ENCODE results near the gene PRMT6.
"Not testable (repeated sequence)": the region's sequence is repeated elsewhere in the genome, so short reads cannot be mapped to it uniquely, and the experiment has no call there.

The PRMT6 gene

GRCh38 chr1:107056426-107057196 lies at the start of gene PRMT6:
PRMT6 (plus strand) TSS chr1:107056674; CDS start chr1:107056716, 42 bp downstream.
- DNase-seq, result peak; percentile 86

DNA sequence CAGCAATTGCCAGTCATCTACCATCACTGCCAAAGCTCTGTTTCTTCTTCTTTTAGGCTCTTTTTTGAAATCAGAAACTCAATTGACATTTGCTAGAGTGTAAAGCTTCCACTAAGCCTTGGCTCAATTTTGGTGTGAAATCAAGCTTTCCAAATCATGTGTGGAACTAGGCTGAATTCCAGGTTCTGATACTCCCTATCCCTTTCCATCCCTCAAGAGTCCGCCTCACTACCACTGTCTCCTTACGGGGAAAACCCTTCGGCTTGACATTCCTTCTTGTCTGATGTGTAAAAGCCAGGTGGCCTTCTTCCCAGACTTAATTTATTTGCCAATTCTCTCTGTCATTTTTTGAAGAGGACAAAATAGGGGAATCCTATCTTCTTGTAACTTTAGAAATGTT lies 47.2 kb upstream of the PRMT6 start:
- no peak for DNase-seq

DNA sequence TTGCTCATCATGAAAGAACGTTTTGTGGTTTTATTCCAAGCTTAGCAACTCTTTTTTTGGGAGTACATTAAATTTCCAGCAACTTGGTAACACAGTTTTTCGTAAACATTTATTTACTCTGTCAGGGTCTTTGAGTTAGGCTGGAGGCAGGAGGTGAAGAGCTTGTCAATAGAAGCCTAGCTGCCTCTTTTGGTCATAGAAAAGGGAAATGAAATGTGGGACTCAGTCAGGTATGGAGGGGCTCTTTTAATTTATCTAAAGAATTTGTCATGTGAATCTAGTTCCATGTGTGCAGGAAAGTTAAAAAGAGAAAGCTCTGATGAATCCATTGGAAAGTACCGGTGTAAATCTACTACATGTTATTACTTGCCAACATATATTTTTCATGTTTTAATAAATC lies 45.9 kb upstream of the PRMT6 start:
- DNase-seq, result no peak

GRCh38 chr1:107016376-107016978 lies 40.0 kb upstream of the PRMT6 start:
- DNase-seq, result no peak

DNA sequence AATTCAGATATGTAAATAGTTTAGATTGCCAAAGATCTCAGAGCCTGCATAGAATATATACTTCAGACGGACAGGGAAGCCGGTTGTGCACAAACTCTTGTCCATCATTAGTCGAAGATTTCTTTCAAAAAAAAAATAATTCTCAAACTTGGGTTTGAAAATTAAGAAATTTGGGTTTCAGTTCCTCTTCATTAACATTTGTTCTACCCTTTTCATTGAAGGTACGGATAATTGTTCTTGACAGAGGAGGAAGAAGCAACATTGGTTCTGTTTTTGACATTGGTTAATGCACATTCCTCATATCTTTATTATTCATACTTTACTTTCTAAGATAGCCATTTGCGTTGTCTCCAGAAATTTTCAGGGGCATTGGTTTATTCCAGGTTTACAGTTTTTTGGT lies 38.0 kb upstream of the PRMT6 start:
- DNase-seq, result no peak

- no peak for DNase-seq
Measured at GRCh38 chr1:107019166-107019565, 37.3 kb upstream of the PRMT6 start.

DNA sequence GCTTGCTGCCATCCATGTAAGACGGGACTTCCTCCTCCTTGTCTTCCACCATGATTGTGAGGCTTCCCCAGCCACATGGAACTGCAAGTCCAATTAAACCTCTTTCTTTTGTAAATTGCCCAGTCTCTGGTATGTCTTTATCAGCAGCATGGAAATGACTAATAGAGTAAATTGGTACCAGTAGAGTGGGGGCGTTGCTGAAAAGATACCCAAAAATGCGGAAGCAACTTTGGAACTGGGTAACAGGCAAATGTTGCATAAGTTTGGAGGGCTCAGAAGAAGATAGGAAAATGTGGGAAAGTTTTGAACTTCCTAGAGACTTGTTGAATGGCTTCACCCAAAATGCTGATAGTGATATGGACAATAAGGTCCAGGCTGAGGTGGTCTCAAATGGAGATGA lies 17.6 kb upstream of the PRMT6 start:
- not testable (repeated sequence) for DNase-seq

DNA sequence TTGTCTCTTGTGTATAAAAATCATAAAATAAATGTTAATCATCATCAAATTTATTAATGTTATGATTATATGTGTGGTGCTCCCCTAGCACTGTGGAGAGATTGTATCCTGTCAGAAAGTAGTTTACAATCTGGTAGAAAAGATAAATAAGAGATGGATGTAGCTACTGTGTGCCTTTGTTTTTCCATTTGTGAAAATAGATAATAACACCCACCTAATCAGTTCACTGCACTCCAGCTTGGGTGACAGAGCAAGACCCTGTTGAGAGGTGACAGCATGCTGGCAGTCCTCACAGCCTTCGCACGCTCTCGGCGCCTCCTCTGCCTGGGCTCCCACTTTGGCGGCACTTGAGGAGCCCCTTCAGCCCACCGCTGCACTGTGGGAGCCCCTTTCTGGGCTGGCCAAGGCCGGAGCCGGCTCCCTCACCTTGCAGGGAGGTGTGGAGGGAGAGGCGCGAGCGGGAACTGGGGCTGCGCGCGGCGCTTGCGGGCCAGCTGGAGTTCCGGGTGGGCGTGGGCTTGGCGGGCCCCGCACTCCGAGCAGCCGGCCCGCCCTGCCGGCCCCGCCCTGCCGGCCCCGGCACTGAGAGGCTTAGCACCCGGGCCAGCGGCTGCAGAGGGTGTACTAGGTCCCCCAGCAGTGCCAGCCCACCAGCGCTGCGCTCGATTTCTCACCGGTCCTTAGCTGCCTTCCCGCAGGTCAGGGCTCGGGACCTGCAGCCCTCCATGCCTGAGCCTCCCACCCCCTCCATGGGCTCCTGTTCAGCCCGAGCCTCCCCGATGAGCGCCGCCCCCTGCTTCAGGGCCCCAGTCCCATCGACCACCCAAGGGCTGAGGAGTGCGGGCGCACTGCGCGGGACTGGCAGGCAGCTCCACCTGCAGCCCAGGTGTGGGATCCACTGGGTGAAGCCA lies 11.9 kb upstream of the PRMT6 start:
- not testable (repeated sequence) for DNase-seq

DNA sequence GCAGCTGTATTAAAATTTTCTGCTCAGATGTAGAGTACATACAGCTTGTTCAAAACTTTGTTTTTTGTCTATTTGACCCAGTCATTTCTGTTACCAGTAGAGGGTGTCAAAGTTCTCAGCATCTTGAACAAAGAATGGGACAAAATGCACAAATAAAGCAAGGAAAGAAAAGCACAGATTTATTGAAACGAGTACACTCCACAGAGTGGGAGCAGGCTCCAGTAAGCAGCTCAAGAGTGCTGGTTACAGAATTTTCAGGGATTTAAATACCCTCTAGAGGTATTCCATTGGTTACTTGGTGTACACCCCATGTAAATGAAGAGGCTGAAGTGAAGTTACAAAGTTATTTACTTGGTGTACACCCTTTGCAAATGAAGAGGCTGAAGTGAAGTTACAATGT lies 8.9 kb upstream of the PRMT6 start:
- no peak for DNase-seq

DNA sequence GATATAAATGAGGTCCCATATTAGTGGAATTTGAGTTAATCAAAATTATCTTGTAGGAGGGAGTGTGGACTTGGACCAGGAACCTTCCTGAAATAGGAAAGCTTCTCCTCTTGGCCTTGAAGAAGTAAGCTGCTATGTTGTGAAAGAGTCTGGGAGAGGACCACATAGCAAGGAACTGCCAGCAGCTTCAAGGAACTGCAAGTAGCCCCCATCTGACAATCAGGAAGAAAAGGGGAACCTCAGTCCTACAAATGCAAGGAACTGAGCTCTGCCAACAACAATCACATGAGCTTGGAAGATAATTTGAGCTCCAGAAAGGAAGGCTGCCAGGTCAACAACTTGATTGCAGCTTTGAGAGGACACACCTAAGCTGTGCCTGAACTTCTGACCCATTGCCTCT lies 8.2 kb upstream of the PRMT6 start:
- DNase-seq, result no peak

GRCh38 chr1:107051266-107051665 lies 5.2 kb upstream of the PRMT6 start:
- DNase-seq, result no peak

GRCh38 chr1:107055919-107056425 lies 502 bp upstream of the PRMT6 start:
- DNase-seq, result not testable (repeated sequence)

DNA sequence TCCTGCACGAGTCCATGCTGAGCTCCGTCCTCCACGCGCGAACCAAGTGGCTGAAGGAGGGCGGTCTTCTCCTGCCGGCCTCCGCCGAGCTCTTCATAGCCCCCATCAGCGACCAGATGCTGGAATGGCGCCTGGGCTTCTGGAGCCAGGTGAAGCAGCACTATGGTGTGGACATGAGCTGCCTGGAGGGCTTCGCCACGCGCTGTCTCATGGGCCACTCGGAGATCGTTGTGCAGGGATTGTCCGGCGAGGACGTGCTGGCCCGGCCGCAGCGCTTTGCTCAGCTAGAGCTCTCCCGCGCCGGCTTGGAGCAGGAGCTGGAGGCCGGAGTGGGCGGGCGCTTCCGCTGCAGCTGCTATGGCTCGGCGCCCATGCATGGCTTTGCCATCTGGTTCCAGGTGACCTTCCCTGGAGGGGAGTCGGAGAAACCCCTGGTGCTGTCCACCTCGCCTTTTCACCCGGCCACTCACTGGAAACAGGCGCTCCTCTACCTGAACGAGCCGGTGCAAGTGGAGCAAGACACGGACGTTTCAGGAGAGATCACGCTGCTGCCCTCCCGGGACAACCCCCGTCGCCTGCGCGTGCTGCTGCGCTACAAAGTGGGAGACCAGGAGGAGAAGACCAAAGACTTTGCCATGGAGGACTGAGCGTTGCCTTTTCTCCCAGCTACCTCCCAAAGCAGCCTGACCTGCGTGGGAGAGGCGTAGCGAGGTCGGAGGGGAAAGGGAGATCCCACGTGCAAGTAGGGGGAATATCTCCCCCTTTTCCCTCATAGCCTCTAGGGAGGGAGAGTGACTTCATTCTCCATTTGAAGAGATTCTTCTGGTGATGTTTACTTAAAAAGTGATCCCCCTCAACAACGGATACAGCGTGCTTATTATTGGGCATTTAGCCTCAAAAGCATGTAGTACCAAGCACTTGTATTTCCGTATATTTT lies 991 bp downstream of the PRMT6 start:
- DNase-seq, result peak; percentile 76

- DNase-seq, result no peak
Measured at GRCh38 chr1:107058245-107059032, 2.0 kb downstream of the PRMT6 start.

- no peak for DNase-seq
Measured at GRCh38 chr1:107061886-107062285, 5.4 kb downstream of the PRMT6 start.

DNA sequence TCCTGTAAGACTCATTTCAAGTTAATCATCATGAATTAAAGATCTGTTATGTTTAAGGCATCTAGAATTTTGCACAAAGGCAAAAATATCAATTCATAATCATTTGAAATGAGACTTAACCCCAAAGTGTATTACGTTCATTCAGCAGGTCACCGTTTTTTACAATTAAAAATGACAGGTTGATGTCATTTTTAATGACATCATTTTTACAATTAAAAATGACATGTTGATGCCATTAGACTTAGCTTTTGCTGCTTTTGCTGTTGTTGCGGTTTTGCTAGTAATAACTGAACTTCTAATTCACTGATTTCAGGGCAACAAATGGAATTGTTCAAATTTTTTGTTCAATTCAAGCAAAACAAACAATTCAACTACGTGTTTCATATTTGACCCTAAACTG lies 17.0 kb downstream of the PRMT6 start:
- DNase-seq, result no peak

- DNase-seq, result no peak
Measured at GRCh38 chr1:107076841-107077240, 20.4 kb downstream of the PRMT6 start.

- DNase-seq, result no peak
Measured at GRCh38 chr1:107079249-107079648, 22.8 kb downstream of the PRMT6 start.

GRCh38 chr1:107081102-107081501 lies 24.6 kb downstream of the PRMT6 start:
- no peak for DNase-seq

GRCh38 chr1:107091418-107091817 lies 34.9 kb downstream of the PRMT6 start:
- DNase-seq, result no peak

DNA sequence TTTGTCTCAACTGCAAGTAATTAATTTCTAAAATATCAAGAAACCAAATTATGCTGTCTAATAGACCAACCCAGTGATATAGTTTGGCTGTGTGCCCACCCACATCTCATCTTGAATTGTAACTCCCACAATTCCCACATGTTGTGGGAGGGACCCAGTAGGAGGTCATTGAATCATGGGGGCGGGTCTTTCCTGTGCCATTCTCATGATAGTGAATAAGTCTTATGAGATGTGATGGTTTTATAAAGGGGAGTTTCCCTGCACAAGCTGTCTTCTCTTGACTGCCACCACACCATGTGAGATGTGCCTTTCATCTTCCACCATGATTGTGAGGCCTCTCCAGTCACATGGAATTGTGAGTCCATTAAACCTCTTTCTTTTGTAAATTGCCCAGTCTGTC lies 36.9 kb downstream of the PRMT6 start:
- DNase-seq, result not testable (repeated sequence)
